Gastrocnemius medialis (tissue), 4 donors: ENCODE results near the gene PTPRM.

Experiments used
- POLR2A ChIP-seq, 2 donors: fragments of 450-650 bp; IDR thresholded peaks; one replicate each; pipeline ENCODE4 v1.6.1; 2017; ENCODE audit warnings: antibody characterized with exemption in 2 of 2, mild to moderate bottlenecking in 2 of 2, moderate library complexity in 2 of 2
- TF ChIP-seq, protein P1 (sequence below), 5 experiments: fragments of 450-650 bp in 3 of 5; fragments of 200-600 bp in 2 of 5; sonication (generic) in 2 of 5; IDR thresholded peaks in 4 of 5; conservative IDR thresholded peaks in 1 of 5; 1 replicate in 4 of 5; 2 replicates in 1 of 5; pipeline ENCODE4 v1.5.1; 2016 to 2019; ENCODE audit warnings: antibody characterized with exemption in 5 of 5, mild to moderate bottlenecking in 3 of 5, moderate library complexity in 3 of 5

DNA sequence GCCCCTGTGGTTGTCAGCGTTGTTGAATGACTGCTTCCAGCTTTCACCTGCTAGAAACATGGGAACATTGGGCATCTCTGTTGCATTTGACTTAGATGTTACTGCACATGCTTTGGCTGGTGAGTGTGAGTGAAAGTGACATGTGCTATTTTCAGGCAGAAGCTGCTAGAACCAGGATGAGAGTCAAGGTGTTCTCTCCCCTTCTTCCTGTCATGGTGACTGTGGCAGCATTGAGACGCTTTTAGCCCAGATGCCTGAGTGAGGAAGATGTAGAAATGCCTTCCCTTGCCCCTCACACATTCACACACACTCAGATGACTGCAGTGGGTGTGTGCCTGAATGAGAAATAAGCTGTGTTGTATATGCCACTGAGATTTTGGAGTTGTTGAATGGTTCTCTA lies 220.2 kb downstream of the PTPRM start:
- TF ChIP-seq, protein P1, sequence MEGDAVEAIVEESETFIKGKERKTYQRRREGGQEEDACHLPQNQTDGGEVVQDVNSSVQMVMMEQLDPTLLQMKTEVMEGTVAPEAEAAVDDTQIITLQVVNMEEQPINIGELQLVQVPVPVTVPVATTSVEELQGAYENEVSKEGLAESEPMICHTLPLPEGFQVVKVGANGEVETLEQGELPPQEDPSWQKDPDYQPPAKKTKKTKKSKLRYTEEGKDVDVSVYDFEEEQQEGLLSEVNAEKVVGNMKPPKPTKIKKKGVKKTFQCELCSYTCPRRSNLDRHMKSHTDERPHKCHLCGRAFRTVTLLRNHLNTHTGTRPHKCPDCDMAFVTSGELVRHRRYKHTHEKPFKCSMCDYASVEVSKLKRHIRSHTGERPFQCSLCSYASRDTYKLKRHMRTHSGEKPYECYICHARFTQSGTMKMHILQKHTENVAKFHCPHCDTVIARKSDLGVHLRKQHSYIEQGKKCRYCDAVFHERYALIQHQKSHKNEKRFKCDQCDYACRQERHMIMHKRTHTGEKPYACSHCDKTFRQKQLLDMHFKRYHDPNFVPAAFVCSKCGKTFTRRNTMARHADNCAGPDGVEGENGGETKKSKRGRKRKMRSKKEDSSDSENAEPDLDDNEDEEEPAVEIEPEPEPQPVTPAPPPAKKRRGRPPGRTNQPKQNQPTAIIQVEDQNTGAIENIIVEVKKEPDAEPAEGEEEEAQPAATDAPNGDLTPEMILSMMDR (IDR thresholded peaks at IDR 0.05 in 4 of 5, conservative IDR thresholded peaks at IDR 0.05 in 1 of 5), result no peak
- no peak for TF ChIP-seq POLR2A (IDR thresholded peaks at IDR 0.05)
